Sigmoid colon (tissue), 4 donors: ENCODE results near the gene RFNG.

ENCODE experiments used
- CTCF ChIP-seq, 4 experiments: fragments of 450-650 bp in 3 of 4; fragments of 200-600 bp in 1 of 4; IDR thresholded peaks; one replicate each; pipeline ENCODE4 v1.5.1; 2016 to 2019; ENCODE audit warnings: antibody characterized with exemption in 4 of 4, mild to moderate bottlenecking in 3 of 4, moderate library complexity in 2 of 4
- EP300 ChIP-seq, 4 donors: sonication (generic); formaldehyde crosslinking; IDR thresholded peaks; one replicate each; pipeline ENCODE4 v1.6.1; 2017; ENCODE audit warnings: antibody characterized with exemption in 4 of 4

- TF ChIP-seq CTCF (IDR thresholded peaks at IDR 0.05): no peak
- TF ChIP-seq EP300 (IDR thresholded peaks at IDR 0.05): no peak
Measured at GRCh38 chr17:82009413-82009812, 42.2 kb downstream of the RFNG start.
